ENCODE measurements around the gene CACNA1G.

Gene CACNA1G

DNA sequence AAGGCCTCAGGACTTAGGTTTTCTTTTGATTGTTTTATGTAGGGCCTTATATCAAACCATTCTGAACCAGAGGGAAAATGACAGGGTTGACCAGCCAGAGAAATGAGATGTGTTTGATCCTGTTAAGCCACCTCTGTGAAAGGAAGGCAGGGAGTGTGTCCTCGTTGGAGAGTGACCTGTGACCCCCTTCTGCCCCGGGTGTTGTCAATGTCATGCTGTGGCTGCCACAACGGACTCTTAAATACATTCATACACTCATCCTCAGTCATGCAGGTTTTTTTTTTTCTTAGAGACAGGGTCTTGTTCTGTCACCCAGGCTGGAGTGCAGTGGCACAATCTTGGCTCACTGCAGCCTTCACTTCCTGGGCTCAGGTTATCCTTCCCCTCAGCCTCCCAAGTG is 46.1 kb upstream of the CACNA1G start:
- Histone ChIP-seq H3K79me2 (ENCODE audit: insufficient read depth, low read length) (no peaks in the 10 kb centered on the region), H3K4me2 (ENCODE audit: low read depth, low read length, poor library complexity, severe bottlenecking) (no peak overlapping the region), H3K4me3 (ENCODE audit: low read length, poor library complexity, severe bottlenecking) (no peak overlapping the region), H3K9me3 (ENCODE audit: insufficient read depth, low read depth, low read length) (no peaks in the 10 kb centered on the region), H4K20me1 (ENCODE audit: insufficient read depth, low read length, poor library complexity, severe bottlenecking) (no peaks in the 10 kb centered on the region), H3K27me3 (ENCODE audit: insufficient read depth, low read length, poor library complexity, severe bottlenecking) (no peaks in the 10 kb centered on the region), H3F3A (ENCODE audit: low read depth) (no peaks in the 10 kb centered on the region), H3K9me2 (replicated peaks; ENCODE audit: low read depth, low read length) (no peaks in the 10 kb centered on the region), H3K36me3 (ENCODE audit: insufficient read depth, low read length) (no peaks in the 10 kb centered on the region), H2AFZ (ENCODE audit: low read length) (no peak overlapping the region), H3K9ac (ENCODE audit: low read depth, low read length, poor library complexity, severe bottlenecking) (no peak overlapping the region), H3K4me1 (ENCODE audit: insufficient read depth, low read length, poor library complexity, severe bottlenecking) (no peaks in the 10 kb centered on the region)
- no peak for TF ChIP-seq EZH2phosphoT487 (IDR thresholded peaks at IDR 0.05; ENCODE audit: borderline replicate concordance)
- TF ChIP-seq, protein P1, sequence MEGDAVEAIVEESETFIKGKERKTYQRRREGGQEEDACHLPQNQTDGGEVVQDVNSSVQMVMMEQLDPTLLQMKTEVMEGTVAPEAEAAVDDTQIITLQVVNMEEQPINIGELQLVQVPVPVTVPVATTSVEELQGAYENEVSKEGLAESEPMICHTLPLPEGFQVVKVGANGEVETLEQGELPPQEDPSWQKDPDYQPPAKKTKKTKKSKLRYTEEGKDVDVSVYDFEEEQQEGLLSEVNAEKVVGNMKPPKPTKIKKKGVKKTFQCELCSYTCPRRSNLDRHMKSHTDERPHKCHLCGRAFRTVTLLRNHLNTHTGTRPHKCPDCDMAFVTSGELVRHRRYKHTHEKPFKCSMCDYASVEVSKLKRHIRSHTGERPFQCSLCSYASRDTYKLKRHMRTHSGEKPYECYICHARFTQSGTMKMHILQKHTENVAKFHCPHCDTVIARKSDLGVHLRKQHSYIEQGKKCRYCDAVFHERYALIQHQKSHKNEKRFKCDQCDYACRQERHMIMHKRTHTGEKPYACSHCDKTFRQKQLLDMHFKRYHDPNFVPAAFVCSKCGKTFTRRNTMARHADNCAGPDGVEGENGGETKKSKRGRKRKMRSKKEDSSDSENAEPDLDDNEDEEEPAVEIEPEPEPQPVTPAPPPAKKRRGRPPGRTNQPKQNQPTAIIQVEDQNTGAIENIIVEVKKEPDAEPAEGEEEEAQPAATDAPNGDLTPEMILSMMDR (conservative IDR thresholded peaks at IDR 0.05; ENCODE audit: low read length), result no peak

DNA sequence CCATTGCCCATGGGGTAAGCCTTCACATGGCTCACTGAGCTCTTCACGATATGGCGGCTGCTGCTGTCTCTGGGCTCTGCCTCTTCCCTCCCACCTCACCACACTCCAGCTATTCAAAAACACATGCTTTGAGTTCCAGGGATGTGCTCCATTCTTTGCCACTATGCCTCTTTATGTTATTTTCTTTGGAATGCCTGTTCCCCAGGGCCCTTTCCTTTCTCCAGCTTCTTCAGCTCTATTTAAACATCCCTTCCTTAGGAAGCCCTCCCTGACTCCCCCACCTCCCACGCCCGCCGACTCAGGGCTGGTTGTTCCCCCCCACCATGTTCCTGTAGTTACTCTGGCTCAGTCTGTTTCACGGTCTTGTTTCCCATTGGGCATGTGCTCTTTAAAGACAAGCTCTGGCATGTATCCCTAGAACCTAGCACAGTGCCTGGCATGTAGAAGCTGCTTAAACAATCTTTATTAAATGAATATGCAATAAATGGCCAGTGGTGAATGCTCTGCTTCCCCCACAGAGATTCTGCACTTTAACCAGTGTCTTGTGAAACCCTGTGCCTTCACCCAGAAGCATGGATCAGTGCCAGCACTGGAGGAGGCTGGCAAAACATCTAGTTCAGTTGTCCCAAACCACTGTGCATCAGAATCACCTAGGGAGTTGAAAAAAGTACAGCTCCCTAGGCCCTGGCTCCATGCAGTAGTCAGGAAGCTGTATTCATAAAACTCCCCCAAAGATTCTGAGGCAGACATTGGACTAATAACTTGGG is 45.4 kb upstream of the CACNA1G start:
- TF ChIP-seq EZH2phosphoT487 (IDR thresholded peaks at IDR 0.05; ENCODE audit: borderline replicate concordance), result no peak
- TF ChIP-seq, protein P1 (conservative IDR thresholded peaks at IDR 0.05; ENCODE audit: low read length), result no peak
- H3K36me3 ChIP-seq (ENCODE audit: insufficient read depth, low read length), result no peaks in the 10 kb centered on the region
- no peak overlapping the region for H3K4me3 ChIP-seq (ENCODE audit: low read length, poor library complexity, severe bottlenecking)
- H3K9me2 ChIP-seq (replicated peaks; ENCODE audit: low read depth, low read length), result no peaks in the 10 kb centered on the region
- no peaks in the 10 kb centered on the region for H3F3A ChIP-seq (ENCODE audit: low read depth)
- no peaks in the 10 kb centered on the region for H3K79me2 ChIP-seq (ENCODE audit: insufficient read depth, low read length)
- no peaks in the 10 kb centered on the region for H4K20me1 ChIP-seq (ENCODE audit: insufficient read depth, low read length, poor library complexity, severe bottlenecking)
- H3K9me3 ChIP-seq (ENCODE audit: insufficient read depth, low read depth, low read length), result no peaks in the 10 kb centered on the region
- H3K4me2 ChIP-seq (ENCODE audit: low read depth, low read length, poor library complexity, severe bottlenecking), result no peak overlapping the region
- H3K9ac ChIP-seq (ENCODE audit: low read depth, low read length, poor library complexity, severe bottlenecking), result no peak overlapping the region
- no peaks in the 10 kb centered on the region for H3K4me1 ChIP-seq (ENCODE audit: insufficient read depth, low read length, poor library complexity, severe bottlenecking)
- no peaks in the 10 kb centered on the region for H3K27me3 ChIP-seq (ENCODE audit: insufficient read depth, low read length, poor library complexity, severe bottlenecking)
- no peak overlapping the region for H2AFZ ChIP-seq (ENCODE audit: low read length)

DNA sequence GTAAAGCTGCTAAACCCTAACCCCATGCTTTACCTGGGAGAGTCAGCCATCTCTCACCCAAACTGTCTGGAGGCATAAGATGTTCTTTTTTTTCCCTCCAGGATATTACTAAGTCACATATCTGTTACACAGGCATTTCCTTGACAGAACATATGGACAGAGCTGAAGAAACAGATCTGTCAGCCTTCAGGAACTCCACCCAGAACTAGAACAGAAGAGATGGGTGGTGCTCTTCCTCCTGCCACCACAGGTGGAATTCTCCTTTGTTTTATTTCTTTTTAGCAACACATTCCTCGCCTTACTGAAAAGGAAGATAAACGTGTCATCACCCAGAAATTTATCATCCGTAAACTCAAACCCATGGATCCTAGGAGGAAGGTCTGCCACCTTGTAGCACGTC is 43.5 kb upstream of the CACNA1G start:
- H4K20me1 ChIP-seq (ENCODE audit: insufficient read depth, low read length, poor library complexity, severe bottlenecking), result no peaks in the 10 kb centered on the region
- H3K9me3 ChIP-seq (ENCODE audit: insufficient read depth, low read depth, low read length), result no peaks in the 10 kb centered on the region
- no peak overlapping the region for H2AFZ ChIP-seq (ENCODE audit: low read length)
- no peaks in the 10 kb centered on the region for H3K36me3 ChIP-seq (ENCODE audit: insufficient read depth, low read length)
- no peak overlapping the region for H3K9ac ChIP-seq (ENCODE audit: low read depth, low read length, poor library complexity, severe bottlenecking)
- H3K4me2 ChIP-seq (ENCODE audit: low read depth, low read length, poor library complexity, severe bottlenecking), result no peak overlapping the region
- no peaks in the 10 kb centered on the region for H3K9me2 ChIP-seq (replicated peaks; ENCODE audit: low read depth, low read length)
- H3K79me2 ChIP-seq (ENCODE audit: insufficient read depth, low read length), result no peaks in the 10 kb centered on the region
- H3K27me3 ChIP-seq (ENCODE audit: insufficient read depth, low read length, poor library complexity, severe bottlenecking), result no peaks in the 10 kb centered on the region
- H3K4me3 ChIP-seq (ENCODE audit: low read length, poor library complexity, severe bottlenecking), result no peak overlapping the region
- H3F3A ChIP-seq (ENCODE audit: low read depth), result no peaks in the 10 kb centered on the region
- no peaks in the 10 kb centered on the region for H3K4me1 ChIP-seq (ENCODE audit: insufficient read depth, low read length, poor library complexity, severe bottlenecking)
- TF ChIP-seq, protein P1 (conservative IDR thresholded peaks at IDR 0.05; ENCODE audit: low read length), result no peak
- TF ChIP-seq EZH2phosphoT487 (IDR thresholded peaks at IDR 0.05; ENCODE audit: borderline replicate concordance), result no peak

All from Loucy (cell line).